ENCODE measurements around the gene AFMID. TPM values are rescaled to one million over a fixed set of nuclear protein-coding genes. Genes with fewer than 3 reads are reported as not detected.
"Not testable (repeated sequence)": the region's sequence is repeated elsewhere in the genome, so short reads cannot be mapped to it uniquely, and the experiment has no call there.

AFMID gene
- total RNA-seq, 1 donor from 2014 or later = 35.1 TPM

- Mint-ChIP-seq H3K36me3 (ENCODE audit: unreplicated experiment) (peaks cover 3% of the 10 kb centered on the region), H3K4me3 (ENCODE audit: unreplicated experiment) (peak overlapping the region; percentile 74), H3K27me3 (ENCODE audit: unreplicated experiment) (no peaks in the 10 kb centered on the region), H3K4me1 (ENCODE audit: unreplicated experiment) (peaks cover 27% of the 10 kb centered on the region), H3K9me3 (ENCODE audit: unreplicated experiment) (no peaks in the 10 kb centered on the region), H3K27ac (ENCODE audit: unreplicated experiment) (no peak overlapping the region)
- no peak for DNase-seq (ENCODE audit: extremely low spot score, unreplicated experiment)
- TF ChIP-seq CTCF (IDR thresholded peaks at IDR 0.05) = no peak
These were observed 18.0 kb upstream of the AFMID start for GRCh38 chr17:78168903-78169793.

GRCh38 chr17:78170692-78171590, 16.2 kb upstream of the AFMID start:
- no peaks in the 10 kb centered on the region for H3K9me3 Mint-ChIP-seq (ENCODE audit: unreplicated experiment)
- DNase-seq (ENCODE audit: extremely low spot score, unreplicated experiment) = no peak
- peaks cover 3% of the 10 kb centered on the region for H3K36me3 Mint-ChIP-seq (ENCODE audit: unreplicated experiment)
- no peak for TF ChIP-seq CTCF (IDR thresholded peaks at IDR 0.05)
- H3K4me3 Mint-ChIP-seq (ENCODE audit: unreplicated experiment) = no peak overlapping the region
- no peak overlapping the region for H3K27ac Mint-ChIP-seq (ENCODE audit: unreplicated experiment)
- H3K27me3 Mint-ChIP-seq (ENCODE audit: unreplicated experiment) = no peaks in the 10 kb centered on the region
- peaks cover 27% of the 10 kb centered on the region for H3K4me1 Mint-ChIP-seq (ENCODE audit: unreplicated experiment)

GRCh38 chr17:78171591-78172248, 15.4 kb upstream of the AFMID start:
- H3K4me3 Mint-ChIP-seq (ENCODE audit: unreplicated experiment); H3K9me3 Mint-ChIP-seq (ENCODE audit: unreplicated experiment); DNase-seq (ENCODE audit: extremely low spot score, unreplicated experiment); H3K36me3 Mint-ChIP-seq (ENCODE audit: unreplicated experiment); H3K27ac Mint-ChIP-seq (ENCODE audit: unreplicated experiment); H3K27me3 Mint-ChIP-seq (ENCODE audit: unreplicated experiment): not testable (repeated sequence)
- H3K4me1 Mint-ChIP-seq (ENCODE audit: unreplicated experiment) = peaks cover 29% of the 10 kb centered on the region

- no peak for TF ChIP-seq CTCF (IDR thresholded peaks at IDR 0.05)
- Mint-ChIP-seq H3K27me3 (ENCODE audit: unreplicated experiment) (no peaks in the 10 kb centered on the region), H3K9me3 (ENCODE audit: unreplicated experiment) (no peaks in the 10 kb centered on the region), H3K4me1 (ENCODE audit: unreplicated experiment) (peaks cover 31% of the 10 kb centered on the region), H3K36me3 (ENCODE audit: unreplicated experiment) (peaks cover 3% of the 10 kb centered on the region), H3K4me3 (ENCODE audit: unreplicated experiment) (no peak overlapping the region), H3K27ac (ENCODE audit: unreplicated experiment) (peak overlapping the region; percentile 71)
- DNase-seq (ENCODE audit: extremely low spot score, unreplicated experiment) = no peak
These were observed 14.7 kb upstream of the AFMID start for GRCh38 chr17:78172249-78173051.

Data from osteocyte (in vitro differentiated cells).